Left ventricle myocardium inferior (tissue), 1 donor: ENCODE data around the gene SLC22A23. TPM values are rescaled to one million over a fixed set of nuclear protein-coding genes. Genes with fewer than 3 reads are reported as not detected.

ENCODE experiments used
- DNase-seq: peaks from one replicate; pipeline ENCODE4 v3.0.0-alpha.2; 2020
- H3K27ac ChIP-seq: fragments of 200-600 bp; replicated peaks from 2 replicates; pipeline ENCODE4 v1.8.0; 2021
- H3K27me3 ChIP-seq: fragments of 200-600 bp; 2 replicates; pipeline ENCODE4 v1.8.0; 2021; ENCODE audit warnings: low read depth
- H3K36me3 ChIP-seq: fragments of 200-600 bp; 2 replicates; pipeline ENCODE4 v1.8.0; 2021
- H3K4me1 ChIP-seq: fragments of 200-600 bp; 2 replicates; pipeline ENCODE4 v1.8.0; 2021
- H3K4me3 ChIP-seq: fragments of 200-600 bp; 2 replicates; pipeline ENCODE4 v1.8.0; 2021; ENCODE audit warnings: mild to moderate bottlenecking, moderate library complexity
- H3K9me3 ChIP-seq: fragments of 200-600 bp; replicated peaks from 2 replicates; pipeline ENCODE4 v1.8.0; 2021
- CTCF ChIP-seq: fragments of 200-600 bp; IDR thresholded peaks from 2 replicates; pipeline ENCODE4 v1.8.0; 2021; ENCODE audit warnings: antibody characterized with exemption, mild to moderate bottlenecking, borderline replicate concordance
- intact Hi-C: fragments of 100-400 bp; cut with micrococcal nuclease; formaldehyde crosslinking; loops from one replicate; pipeline ENCODE4 v1.11.0; 2022
- total RNA-seq: library from RNA; stranded (reverse); fragmentation: NEBNext Ultra II Directional; extraction: Animal tissue kit (Norgen Biotek cat#: 25700); gene quantifications from one replicate; pipeline ENCODE4 v1.2.1, GENCODE V29; 2021
- donor health status: DM: no; HTN: yes; CAD: no; lungs with severe emphysema.

The SLC22A23 gene
- total RNA-seq, 1 donor from 2014 or later = 7.0 TPM

- TF ChIP-seq CTCF = no peak
- Histone ChIP-seq H3K27me3 (no peaks in the 10 kb centered on the region), H3K4me1 (peaks cover 20% of the 10 kb centered on the region), H3K4me3 (no peak overlapping the region), H3K27ac (no peak overlapping the region), H3K9me3 (no peaks in the 10 kb centered on the region), H3K36me3 (peaks cover 5% of the 10 kb centered on the region)
- intact Hi-C loops = no loop called here
- no peak for DNase-seq
Observed at GRCh38 chr6:3287976-3288707, 168.7 kb downstream of the SLC22A23 start.

GRCh38 chr6:3287308-3287707 lies 169.5 kb downstream of the SLC22A23 start:
- Histone ChIP-seq H3K9me3 (no peaks in the 10 kb centered on the region), H3K4me1 (peaks cover 17% of the 10 kb centered on the region), H3K4me3 (no peak overlapping the region), H3K27ac (no peak overlapping the region), H3K27me3 (no peaks in the 10 kb centered on the region), H3K36me3 (peaks cover 5% of the 10 kb centered on the region)
- no peak for TF ChIP-seq CTCF
- intact Hi-C loops = no loop called here
- no peak for DNase-seq

- intact Hi-C loops = no loop called here
- no peak for DNase-seq
- peaks cover 5% of the 10 kb centered on the region for H3K36me3 ChIP-seq
- H3K9me3 ChIP-seq = no peaks in the 10 kb centered on the region
- H3K27ac ChIP-seq = no peak overlapping the region
- no peaks in the 10 kb centered on the region for H3K27me3 ChIP-seq
- peaks cover 17% of the 10 kb centered on the region for H3K4me1 ChIP-seq
- no peak overlapping the region for H3K4me3 ChIP-seq
- no peak for TF ChIP-seq CTCF
Observed at GRCh38 chr6:3286641-3287171, 170.1 kb downstream of the SLC22A23 start.

DNA sequence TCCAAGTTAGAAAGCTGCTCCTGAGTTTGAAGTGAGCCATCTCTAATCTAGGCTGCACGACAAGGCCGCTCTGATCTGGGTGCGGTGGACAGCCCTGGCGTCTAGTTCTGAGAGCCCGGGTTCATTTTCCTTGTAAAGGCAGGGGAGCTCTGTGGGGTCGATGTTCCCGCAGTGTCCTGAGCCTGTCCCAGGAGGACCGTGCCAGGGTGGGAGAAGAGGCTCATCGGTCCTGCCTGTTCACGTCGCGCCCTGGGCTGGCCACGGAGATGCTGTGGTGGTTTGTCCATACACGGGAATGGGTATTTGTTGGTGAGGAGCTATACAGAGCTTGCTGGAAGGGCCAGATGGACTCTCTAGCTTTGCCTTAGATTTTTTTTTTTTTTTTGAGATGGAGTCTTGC lies 171.1 kb downstream of the SLC22A23 start:
- Histone ChIP-seq H3K4me3 (no peak overlapping the region), H3K9me3 (no peaks in the 10 kb centered on the region), H3K27me3 (no peaks in the 10 kb centered on the region), H3K4me1 (peaks cover 24% of the 10 kb centered on the region), H3K27ac (no peak overlapping the region), H3K36me3 (peaks cover 5% of the 10 kb centered on the region)
- intact Hi-C loops = no loop called here
- TF ChIP-seq CTCF = no peak
- DNase-seq = no peak

- Histone ChIP-seq H3K27ac (no peak overlapping the region), H3K4me1 (peaks cover 24% of the 10 kb centered on the region), H3K36me3 (peaks cover 5% of the 10 kb centered on the region), H3K9me3 (no peaks in the 10 kb centered on the region), H3K4me3 (no peak overlapping the region), H3K27me3 (no peaks in the 10 kb centered on the region)
- intact Hi-C loops = no loop called here
- DNase-seq = no peak
- no peak for TF ChIP-seq CTCF
Observed at GRCh38 chr6:3285049-3285639, 171.7 kb downstream of the SLC22A23 start.
